WERI-Rb-1 (cell line): ENCODE data around the gene SFTPB.

ENCODE experiments used
- DNase-seq: peaks from one replicate; pipeline ENCODE4 v3.0.0-alpha.2; 2020
- H3K27ac ChIP-seq: fragments of 250-450 bp; sonication (Bioruptor Pico); 2 replicates; pipeline ENCODE4 v1.5.1; 2020; ENCODE audit warnings: mild to moderate bottlenecking, moderate library complexity
- H3K27me3 ChIP-seq: fragments of 250-450 bp; sonication (Bioruptor Pico); 2 replicates; pipeline ENCODE4 v1.5.1; 2021; ENCODE audit warnings: mild to moderate bottlenecking, low read depth, moderate library complexity; ENCODE audit not compliant: insufficient read depth, severe bottlenecking
- H3K36me3 ChIP-seq: fragments of 250-450 bp; sonication (Bioruptor Pico); 2 replicates; pipeline ENCODE4 v1.5.1; 2020; ENCODE audit warnings: mild to moderate bottlenecking, moderate library complexity
- H3K4me3 ChIP-seq: 2 replicates; pipeline ENCODE4 v1.5.1; 2011; ENCODE audit warnings: low read depth, mild to moderate bottlenecking, control low read depth, low read length
- H3K9me3 ChIP-seq: fragments of 250-450 bp; sonication (Bioruptor Pico); 2 replicates; pipeline ENCODE4 v1.5.1; 2021; ENCODE audit warnings: mild to moderate bottlenecking, moderate library complexity; ENCODE audit not compliant: severe bottlenecking
- CTCF ChIP-seq: IDR thresholded peaks from 2 replicates; pipeline ENCODE4 v1.5.1; 2011; ENCODE audit warnings: low read depth, mild to moderate bottlenecking, control low read depth, inconsistent platforms, low read length

The SFTPB gene

GRCh38 chr2:85666435-85667316 lies 1.3 kb downstream of the SFTPB start:
- Histone ChIP-seq H3K36me3 (no peaks in the 10 kb centered on the region), H3K27me3 (no peaks in the 10 kb centered on the region), H3K4me3 (no peak overlapping the region), H3K27ac (no peak overlapping the region), H3K9me3 (no peaks in the 10 kb centered on the region)
- no peak for DNase-seq
- no peak for TF ChIP-seq CTCF

- no peak for TF ChIP-seq CTCF
- Histone ChIP-seq H3K27ac (no peak overlapping the region), H3K27me3 (no peaks in the 10 kb centered on the region), H3K9me3 (no peaks in the 10 kb centered on the region), H3K4me3 (no peak overlapping the region), H3K36me3 (no peaks in the 10 kb centered on the region)
- DNase-seq: no peak
These were observed 2.0 kb downstream of the SFTPB start for GRCh38 chr2:85666016-85666415.

- no peak for TF ChIP-seq CTCF
- no peak for DNase-seq
- H3K4me3 ChIP-seq: no peak overlapping the region
- no peaks in the 10 kb centered on the region for H3K9me3 ChIP-seq
- H3K27ac ChIP-seq: no peak overlapping the region
- no peaks in the 10 kb centered on the region for H3K36me3 ChIP-seq
- no peaks in the 10 kb centered on the region for H3K27me3 ChIP-seq
These were observed 2.6 kb downstream of the SFTPB start for GRCh38 chr2:85665264-85665937.

- Histone ChIP-seq H3K4me3 (no peak overlapping the region), H3K36me3 (no peaks in the 10 kb centered on the region; the same call in 1 of the 2 replicates), H3K27me3 (no peaks in the 10 kb centered on the region), H3K27ac (no peak overlapping the region), H3K9me3 (no peaks in the 10 kb centered on the region)
- TF ChIP-seq CTCF: no peak
- DNase-seq: no peak
These were observed 4.1 kb downstream of the SFTPB start for GRCh38 chr2:85663594-85664565.

GRCh38 chr2:85662899-85663593 lies 5.0 kb downstream of the SFTPB start:
- H3K27me3 ChIP-seq: no peaks in the 10 kb centered on the region
- DNase-seq: no peak
- no peaks in the 10 kb centered on the region for H3K9me3 ChIP-seq
- H3K36me3 ChIP-seq: no peaks in the 10 kb centered on the region; the same call in none of the 2 replicates
- no peak overlapping the region for H3K27ac ChIP-seq
- no peak overlapping the region for H3K4me3 ChIP-seq
- TF ChIP-seq CTCF: no peak
